ENCODE measurements around the gene DPPA4. TPM values are rescaled to one million over a fixed set of nuclear protein-coding genes. Genes with fewer than 3 reads are reported as not detected.

DPPA4 gene
- total RNA-seq, 2 donors from 2014 or later = 1.9 TPM; not detected in 1

DNA sequence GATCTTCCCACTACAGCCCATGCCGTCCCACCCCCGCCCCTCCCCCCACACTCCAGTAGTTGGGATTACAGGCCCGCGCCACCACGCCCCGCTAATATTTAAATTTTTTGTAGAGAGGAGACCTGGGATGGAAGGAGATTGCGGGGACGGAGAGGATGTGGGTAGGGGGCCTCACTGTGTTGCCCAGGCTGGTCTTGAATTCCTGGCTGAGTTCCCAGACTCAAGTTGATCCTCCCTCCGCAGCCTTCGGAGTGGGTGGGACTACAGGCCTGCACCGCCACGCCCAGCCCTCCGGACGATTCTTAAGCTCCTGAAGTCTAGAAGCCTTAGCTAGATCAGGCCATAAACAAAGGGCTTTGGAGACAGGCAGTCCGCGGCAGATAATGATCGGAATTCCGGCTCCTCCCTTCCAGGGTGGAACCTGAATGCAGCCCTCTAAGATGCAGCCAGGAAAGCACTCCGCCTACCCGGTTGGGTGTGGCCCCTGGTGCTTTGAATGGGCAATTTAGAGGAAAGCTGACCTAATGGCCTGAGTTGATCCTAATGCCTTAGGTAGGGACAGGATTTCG is 21.1 kb downstream of the DPPA4 start, which contains the start of gene DPPA2:
DPPA2 (minus strand) TSS at position 356 of the 569 bp plus-strand sequence. CDS start 1,975 bp downstream, outside the sequence.
- intact Hi-C loops (cut with DNase I) = no loop called here
- H3K27ac ChIP-seq = no peak within 1 kb of the TSS
- H3K36me3 ChIP-seq = no peaks in the 10 kb centered on the region
- no peak within 1 kb of the TSS for H3K9ac ChIP-seq (ENCODE audit: low read depth in 2 of 2, low read length in 2 of 2)
- no peaks in the 10 kb centered on the region for H3K9me3 ChIP-seq
- TF ChIP-seq, protein P1, sequence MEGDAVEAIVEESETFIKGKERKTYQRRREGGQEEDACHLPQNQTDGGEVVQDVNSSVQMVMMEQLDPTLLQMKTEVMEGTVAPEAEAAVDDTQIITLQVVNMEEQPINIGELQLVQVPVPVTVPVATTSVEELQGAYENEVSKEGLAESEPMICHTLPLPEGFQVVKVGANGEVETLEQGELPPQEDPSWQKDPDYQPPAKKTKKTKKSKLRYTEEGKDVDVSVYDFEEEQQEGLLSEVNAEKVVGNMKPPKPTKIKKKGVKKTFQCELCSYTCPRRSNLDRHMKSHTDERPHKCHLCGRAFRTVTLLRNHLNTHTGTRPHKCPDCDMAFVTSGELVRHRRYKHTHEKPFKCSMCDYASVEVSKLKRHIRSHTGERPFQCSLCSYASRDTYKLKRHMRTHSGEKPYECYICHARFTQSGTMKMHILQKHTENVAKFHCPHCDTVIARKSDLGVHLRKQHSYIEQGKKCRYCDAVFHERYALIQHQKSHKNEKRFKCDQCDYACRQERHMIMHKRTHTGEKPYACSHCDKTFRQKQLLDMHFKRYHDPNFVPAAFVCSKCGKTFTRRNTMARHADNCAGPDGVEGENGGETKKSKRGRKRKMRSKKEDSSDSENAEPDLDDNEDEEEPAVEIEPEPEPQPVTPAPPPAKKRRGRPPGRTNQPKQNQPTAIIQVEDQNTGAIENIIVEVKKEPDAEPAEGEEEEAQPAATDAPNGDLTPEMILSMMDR (IDR thresholded peaks at IDR 0.05) = no peak
- no peaks in the 10 kb centered on the region for H3K27me3 ChIP-seq
- H3K4me3 ChIP-seq = no peak within 1 kb of the TSS
- no peaks in the 10 kb centered on the region for H3K4me1 ChIP-seq
- no peak for DNase-seq

DNA sequence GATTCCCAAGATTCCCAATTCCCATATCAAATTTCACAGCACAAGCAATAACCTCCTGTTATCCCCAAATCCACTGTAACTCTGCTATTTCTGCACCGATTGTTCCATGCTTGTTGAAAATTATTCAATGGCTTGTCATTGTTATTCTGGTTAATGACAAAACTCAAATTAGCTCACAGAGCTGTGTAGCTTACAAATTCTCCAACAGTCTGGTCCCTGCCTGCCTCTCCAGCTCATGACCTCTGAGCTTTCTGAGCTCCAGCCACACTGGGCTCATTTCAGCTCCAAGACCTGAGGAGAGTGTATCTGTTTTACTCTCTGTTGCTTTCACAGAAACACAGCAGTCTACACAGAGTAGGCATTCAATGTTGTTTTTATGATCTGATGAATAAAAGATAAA is 24.3 kb downstream of the DPPA4 start:
- TF ChIP-seq, protein P1 (IDR thresholded peaks at IDR 0.05) = no peak
- Histone ChIP-seq H3K4me3 (no peak overlapping the region), H3K9ac (ENCODE audit: low read depth in 2 of 2, low read length in 2 of 2) (no peak overlapping the region), H3K27me3 (no peaks in the 10 kb centered on the region), H3K9me3 (no peaks in the 10 kb centered on the region), H3K27ac (no peak overlapping the region), H3K4me1 (no peaks in the 10 kb centered on the region), H3K36me3 (no peaks in the 10 kb centered on the region)
- no peak for DNase-seq
- intact Hi-C loops (cut with DNase I) = no loop called here

DNA sequence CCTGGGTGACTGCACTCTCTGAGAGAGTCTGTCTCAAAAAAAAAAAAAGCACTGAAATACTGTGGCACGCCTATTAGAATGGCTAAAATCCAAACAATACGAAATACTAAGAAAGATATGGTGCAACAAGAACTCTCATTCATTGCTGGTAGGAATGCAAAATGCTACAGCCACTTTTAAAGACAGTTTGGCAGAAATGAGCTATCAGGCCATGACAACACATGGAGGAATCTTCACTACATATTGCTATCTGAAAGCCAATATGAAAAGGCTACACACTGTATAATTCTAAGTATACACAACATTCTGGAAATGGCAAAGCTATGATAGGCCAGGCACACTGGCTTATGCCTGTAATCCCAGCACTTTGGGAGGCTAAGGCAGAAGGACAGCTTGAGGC is 39.9 kb downstream of the DPPA4 start:
- DNase-seq = no peak
- no peaks in the 10 kb centered on the region for H3K4me1 ChIP-seq
- H3K27ac ChIP-seq = no peak overlapping the region
- intact Hi-C loops (cut with DNase I) = no loop called here
- no peak overlapping the region for H3K4me3 ChIP-seq
- no peaks in the 10 kb centered on the region for H3K27me3 ChIP-seq
- H3K9me3 ChIP-seq = no peaks in the 10 kb centered on the region
- no peaks in the 10 kb centered on the region for H3K36me3 ChIP-seq
- TF ChIP-seq, protein P1 (IDR thresholded peaks at IDR 0.05) = no peak
- no peak overlapping the region for H3K9ac ChIP-seq (ENCODE audit: low read depth in 2 of 2, low read length in 2 of 2)

- Histone ChIP-seq H3K9me3 (no peaks in the 10 kb centered on the region), H3K27me3 (no peaks in the 10 kb centered on the region), H3K4me3 (no peak overlapping the region), H3K4me1 (no peaks in the 10 kb centered on the region), H3K27ac (no peak overlapping the region), H3K36me3 (no peaks in the 10 kb centered on the region), H3K9ac (ENCODE audit: low read depth in 2 of 2, low read length in 2 of 2) (no peak overlapping the region)
- intact Hi-C loops (cut with DNase I) = no loop called here
- TF ChIP-seq, protein P1 (IDR thresholded peaks at IDR 0.05) = no peak
- DNase-seq = no peak
Measured at GRCh38 chr3:109284071-109284470, 53.3 kb downstream of the DPPA4 start.

GRCh38 chr3:109278546-109278945 is 58.8 kb downstream of the DPPA4 start:
- intact Hi-C loops (cut with DNase I) = no loop called here
- Histone ChIP-seq H3K9me3 (no peaks in the 10 kb centered on the region), H3K4me1 (no peaks in the 10 kb centered on the region), H3K36me3 (no peaks in the 10 kb centered on the region), H3K27me3 (no peaks in the 10 kb centered on the region), H3K4me3 (no peak overlapping the region), H3K27ac (no peak overlapping the region), H3K9ac (ENCODE audit: low read depth in 2 of 2, low read length in 2 of 2) (no peak overlapping the region)
- TF ChIP-seq, protein P1 (IDR thresholded peaks at IDR 0.05) = no peak
- DNase-seq = no peak

Measured in colonic mucosa (tissue), 4 donors.